Hepatic stellate cell (primary cell): ENCODE data around the gene ADGRV1.
"Not testable (repeated sequence)": the region's sequence is repeated elsewhere in the genome, so short reads cannot be mapped to it uniquely, and the experiment has no call there.

ENCODE experiments used
- DNase-seq: peaks from one replicate; pipeline ENCODE4 v3.0.0; 2011; ENCODE audit warnings: low spot score

The ADGRV1 gene

GRCh38 chr5:90909940-90910339, 351.3 kb downstream of the ADGRV1 start:
- DNase-seq: no peak

- no peak for DNase-seq
These were observed 352.6 kb downstream of the ADGRV1 start for GRCh38 chr5:90911169-90911568.

- DNase-seq: no peak
These were observed 353.9 kb downstream of the ADGRV1 start for GRCh38 chr5:90912476-90912875.

- DNase-seq: no peak
These were observed 356.8 kb downstream of the ADGRV1 start for GRCh38 chr5:90915393-90915792.

GRCh38 chr5:90916947-90917800, 358.6 kb downstream of the ADGRV1 start:
- no peak for DNase-seq

GRCh38 chr5:90917928-90918668, 359.5 kb downstream of the ADGRV1 start:
- DNase-seq: no peak

- DNase-seq: no peak
These were observed 362.9 kb downstream of the ADGRV1 start for GRCh38 chr5:90921418-90921973.

GRCh38 chr5:90924222-90924621, 365.6 kb downstream of the ADGRV1 start:
- DNase-seq: not testable (repeated sequence)

GRCh38 chr5:90929013-90929839, 370.6 kb downstream of the ADGRV1 start:
- not testable (repeated sequence) for DNase-seq

GRCh38 chr5:90930062-90930461, 371.5 kb downstream of the ADGRV1 start:
- DNase-seq: no peak

GRCh38 chr5:90930756-90931431, 372.3 kb downstream of the ADGRV1 start:
- DNase-seq: no peak

GRCh38 chr5:90932052-90932699, 373.6 kb downstream of the ADGRV1 start:
- DNase-seq: peak; percentile 47

- no peak for DNase-seq
These were observed 374.7 kb downstream of the ADGRV1 start for GRCh38 chr5:90933298-90933697.

- no peak for DNase-seq
These were observed 375.6 kb downstream of the ADGRV1 start for GRCh38 chr5:90934091-90934719.

- DNase-seq: no peak
These were observed 376.1 kb downstream of the ADGRV1 start for GRCh38 chr5:90934738-90935137.

GRCh38 chr5:90939211-90939610, 380.6 kb downstream of the ADGRV1 start:
- no peak for DNase-seq

GRCh38 chr5:90940227-90940995, 381.8 kb downstream of the ADGRV1 start:
- no peak for DNase-seq

GRCh38 chr5:90941002-90941720, 382.6 kb downstream of the ADGRV1 start:
- no peak for DNase-seq

- DNase-seq: no peak
These were observed 385.5 kb downstream of the ADGRV1 start for GRCh38 chr5:90944116-90944515.
